ENCODE results near the gene TSEN15. TPM values are rescaled to one million over a fixed set of nuclear protein-coding genes. Genes with fewer than 3 reads are reported as not detected.
"Not testable (repeated sequence)": the region's sequence is repeated elsewhere in the genome, so short reads cannot be mapped to it uniquely, and the experiment has no call there.

TSEN15 gene
- polyA plus RNA-seq, 1 donor, result 32.7 TPM

DNA sequence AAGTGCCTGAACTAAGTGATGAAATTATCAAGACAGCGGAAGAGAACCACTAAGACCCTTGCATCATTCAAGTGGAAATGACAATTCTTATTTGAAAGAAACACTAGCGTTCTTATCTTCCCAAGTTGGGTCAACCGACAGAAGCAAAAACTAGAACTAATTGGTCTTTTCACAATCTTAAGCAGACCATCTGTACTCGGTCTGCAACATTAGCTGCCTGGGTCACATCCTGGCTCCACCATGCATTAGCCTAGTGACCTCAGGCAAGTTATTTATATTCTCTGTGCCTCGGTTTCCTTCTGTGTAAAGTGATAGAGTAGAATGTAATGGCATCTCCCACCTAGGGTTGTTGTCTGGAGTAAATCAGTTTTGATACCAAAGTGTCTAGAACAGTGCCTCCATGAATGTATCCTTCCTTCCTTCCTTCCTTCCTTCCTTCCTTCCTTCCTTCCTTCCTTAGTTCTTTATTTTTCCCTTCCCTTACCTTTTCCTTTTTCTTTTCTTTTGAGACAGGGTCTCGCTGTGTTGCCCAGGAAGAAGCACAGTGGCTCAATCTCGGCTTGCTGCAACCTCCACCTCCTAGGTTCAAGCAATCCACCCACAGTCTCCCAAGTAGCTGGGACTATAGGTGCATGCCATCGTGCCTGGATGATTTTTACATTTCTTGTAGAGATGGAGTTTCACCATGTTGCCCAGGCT, 20.0 kb upstream of the TSEN15 start:
- DNase-seq, result no peak

GRCh38 chr1:184032306-184032929, 19.1 kb upstream of the TSEN15 start:
- no peak for DNase-seq

DNA sequence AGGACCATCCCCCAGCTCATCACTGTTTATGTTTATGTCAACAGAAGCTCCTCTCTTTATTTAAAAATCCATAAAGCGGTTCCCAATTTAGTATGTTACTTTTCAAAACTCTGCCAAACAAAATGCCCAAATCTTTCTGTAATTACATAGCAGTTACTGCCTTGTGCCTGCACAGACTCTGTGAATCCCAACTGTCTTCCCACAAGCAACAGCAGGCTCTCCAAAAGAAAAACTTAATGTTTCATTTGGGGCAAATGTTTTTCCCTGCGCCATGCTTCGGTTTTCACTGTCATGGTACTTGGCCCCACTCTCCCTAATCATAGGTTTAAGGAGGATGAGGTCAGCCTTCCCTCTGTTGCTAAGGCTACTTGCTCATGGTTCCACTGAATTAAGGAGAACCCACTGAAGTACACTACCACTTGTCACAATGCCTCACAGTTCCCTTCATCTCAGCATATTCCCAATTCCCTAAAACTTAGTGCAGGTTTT, 18.6 kb upstream of the TSEN15 start:
- no peak for DNase-seq

GRCh38 chr1:184033711-184034167, 17.8 kb upstream of the TSEN15 start:
- DNase-seq, result no peak

- no peak for DNase-seq
Observed at GRCh38 chr1:184034761-184035379, 16.7 kb upstream of the TSEN15 start.

- no peak for DNase-seq
Observed at GRCh38 chr1:184035719-184036516, 15.6 kb upstream of the TSEN15 start.

DNA sequence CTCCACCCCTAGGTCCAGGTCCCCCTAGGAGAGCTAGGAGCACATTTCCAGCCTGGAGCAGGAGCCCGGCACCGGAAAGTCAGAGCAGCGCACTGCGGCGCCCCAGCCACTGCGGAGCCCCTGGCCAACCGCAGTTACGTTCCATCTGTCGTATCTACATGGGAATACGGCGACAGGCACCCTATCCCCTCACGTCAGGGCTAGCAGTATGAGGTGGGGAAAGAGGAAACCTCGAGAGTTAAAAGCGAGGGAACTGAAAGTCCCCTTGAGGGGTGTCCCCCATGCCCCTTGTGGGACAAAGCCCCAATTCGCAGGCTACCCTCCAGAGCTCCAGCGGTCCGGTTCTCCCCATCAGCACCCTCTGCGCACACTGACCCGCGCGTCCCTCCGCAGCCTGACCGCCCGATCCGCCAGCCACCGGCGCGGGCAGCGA, 15.0 kb upstream of the TSEN15 start:
- DNase-seq, result no peak

GRCh38 chr1:184037849-184038591, 13.5 kb upstream of the TSEN15 start:
- no peak for DNase-seq

GRCh38 chr1:184039126-184039525, 12.4 kb upstream of the TSEN15 start:
- no peak for DNase-seq

DNA sequence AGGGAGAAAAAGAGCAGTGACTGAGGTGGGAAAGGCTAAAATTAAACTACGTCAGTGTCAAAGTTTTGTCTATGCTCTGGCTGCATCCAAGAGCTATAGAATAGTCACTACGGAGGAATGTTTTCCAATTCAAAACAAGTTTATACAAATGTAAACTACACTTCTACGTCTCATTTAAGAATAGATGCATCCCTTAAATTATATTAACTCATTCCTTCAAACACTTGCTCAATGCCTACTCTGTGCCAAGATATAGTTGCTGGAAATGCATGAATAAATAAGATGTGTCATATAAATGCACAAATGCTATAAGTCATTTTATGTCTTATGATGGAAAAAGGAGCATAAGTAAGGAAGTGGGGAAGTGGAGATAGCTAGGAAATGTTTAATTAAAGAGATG, 9.8 kb upstream of the TSEN15 start:
- DNase-seq, result no peak

GRCh38 chr1:184043315-184043714, 8.2 kb upstream of the TSEN15 start:
- DNase-seq, result not testable (repeated sequence)

- DNase-seq, result no peak
Observed at GRCh38 chr1:184044603-184045376, 6.7 kb upstream of the TSEN15 start.

DNA sequence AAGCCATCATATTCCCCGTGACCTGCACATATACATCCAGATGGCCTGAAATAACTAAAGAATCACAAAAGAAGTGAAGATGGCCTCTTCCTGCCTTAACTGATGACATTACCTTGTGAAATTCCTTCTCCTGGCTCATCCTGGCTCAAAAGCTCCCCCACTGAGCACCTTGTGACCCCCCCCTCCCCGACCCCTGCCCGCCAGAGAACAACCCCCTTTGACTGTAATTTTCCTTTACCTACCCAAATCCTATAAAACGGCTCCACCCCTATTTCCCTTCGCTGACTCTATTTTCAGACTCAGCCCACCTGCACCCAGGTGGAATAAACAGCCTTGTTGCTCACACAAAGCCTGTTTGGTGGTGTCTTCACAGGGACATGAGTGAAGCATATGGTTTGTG, 4.0 kb upstream of the TSEN15 start:
- not testable (repeated sequence) for DNase-seq

- no peak for DNase-seq
Observed at GRCh38 chr1:184048561-184049240, 2.8 kb upstream of the TSEN15 start.

DNA sequence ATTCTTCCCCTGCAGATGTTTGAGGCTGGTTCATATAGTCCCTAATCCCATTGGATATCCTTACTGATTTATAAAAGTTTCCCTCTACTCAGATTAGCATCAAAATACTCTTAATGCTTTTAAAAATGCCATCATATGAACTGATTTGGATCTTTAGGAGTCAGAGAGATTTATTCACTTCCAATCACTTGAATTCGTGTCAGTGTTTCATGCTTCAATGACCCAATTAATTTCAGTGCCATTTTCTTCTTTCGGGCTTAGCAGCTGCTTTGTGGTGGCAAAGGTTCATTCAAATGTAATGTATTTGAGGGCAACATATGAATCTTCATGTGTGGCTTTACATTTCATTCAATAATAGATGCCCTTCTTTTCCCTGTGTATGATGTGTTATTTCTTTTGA, 2.2 kb upstream of the TSEN15 start:
- DNase-seq, result no peak

DNA sequence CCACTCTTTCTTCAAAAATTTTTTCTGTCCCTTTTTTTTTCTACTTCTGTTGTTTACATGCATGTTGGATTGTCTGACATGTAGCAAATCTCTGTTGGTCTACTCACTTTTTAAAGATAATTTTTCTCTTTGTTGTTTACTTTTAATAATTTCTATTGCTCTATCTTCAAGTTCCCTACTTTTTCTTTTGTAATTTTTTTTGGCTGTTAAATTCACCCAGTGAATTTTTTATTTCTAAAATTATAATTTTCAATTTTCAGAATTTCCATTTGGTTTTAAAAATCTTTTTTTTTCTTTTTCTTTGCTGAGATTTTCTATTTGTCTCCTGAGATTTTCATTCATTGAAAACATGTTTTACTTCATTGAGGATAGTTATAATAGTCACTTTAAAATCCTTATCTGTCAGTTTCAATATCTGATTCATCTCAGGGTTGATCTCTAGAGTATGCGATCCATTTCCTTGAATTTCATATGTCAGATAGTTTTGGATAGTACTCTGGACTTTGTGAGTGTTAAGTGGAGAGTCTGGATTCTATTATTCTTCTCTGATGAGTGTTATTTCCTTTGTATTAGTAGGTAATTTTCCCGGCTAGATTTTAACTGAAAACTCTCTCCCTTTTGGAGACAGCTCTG, 1.6 kb upstream of the TSEN15 start:
- no peak for DNase-seq

GRCh38 chr1:184050636-184051035, 894 bp upstream of the TSEN15 start:
- DNase-seq, result no peak

- DNase-seq, result no peak
Observed at GRCh38 chr1:184051138-184051484, 419 bp upstream of the TSEN15 start.

DNA sequence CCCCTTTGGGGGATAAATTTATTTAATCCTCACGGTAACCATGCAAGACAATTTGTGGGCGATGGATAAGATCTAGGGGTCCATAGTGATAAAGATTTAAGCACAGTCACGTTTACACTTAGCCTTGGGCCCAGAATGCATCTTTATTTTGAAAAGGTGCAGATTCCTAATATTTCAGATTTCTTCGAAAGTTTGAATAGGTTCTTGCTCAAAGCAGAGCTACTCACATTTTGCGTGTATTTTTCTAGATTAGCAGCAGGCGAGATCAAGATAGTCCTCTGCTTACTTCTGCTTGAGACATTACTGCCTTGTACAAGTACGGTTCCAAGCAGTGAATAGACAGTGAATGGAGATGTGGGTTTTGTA, 647 bp downstream of the TSEN15 start:
- DNase-seq, result no peak

- DNase-seq, result no peak
Observed at GRCh38 chr1:184052750-184053149, 1.2 kb downstream of the TSEN15 start.

Data from hindlimb muscle (tissue), 1 donor.